ENCODE measurements around the gene PPP2R3A. TPM values are rescaled to one million over a fixed set of nuclear protein-coding genes. Genes with fewer than 3 reads are reported as not detected.
"Not testable (repeated sequence)": the region's sequence is repeated elsewhere in the genome, so short reads cannot be mapped to it uniquely, and the experiment has no call there.

PPP2R3A gene
- total RNA-seq, 2 experiments from 2014 or later: 0.05 to 0.21 TPM

GRCh38 chr3:136177876-136178275, 212.3 kb downstream of the PPP2R3A start:
- H3K9me3 Mint-ChIP-seq (ENCODE audit: insufficient read depth): no peaks in the 10 kb centered on the region
- DNase-seq (no peak), ATAC-seq (no peak)
- no peaks in the 10 kb centered on the region for H3K27me3 Mint-ChIP-seq (ENCODE audit: low read depth)
- H3K27ac Mint-ChIP-seq: no peak overlapping the region
- no peak overlapping the region for H3K4me3 Mint-ChIP-seq
- H3K4me1 Mint-ChIP-seq (ENCODE audit: low read depth): peaks cover 34% of the 10 kb centered on the region
- H3K36me3 Mint-ChIP-seq (ENCODE audit: low read depth): peaks cover 15% of the 10 kb centered on the region
- CTCF ChIA-PET: no interaction called here
- POLR2A ChIA-PET: no interaction called here

GRCh38 chr3:136181741-136182140, 216.2 kb downstream of the PPP2R3A start:
- Mint-ChIP-seq H3K4me3 (no peak overlapping the region), H3K27me3 (ENCODE audit: low read depth) (no peaks in the 10 kb centered on the region), H3K9me3 (ENCODE audit: insufficient read depth) (no peaks in the 10 kb centered on the region), H3K27ac (no peak overlapping the region), H3K4me1 (ENCODE audit: low read depth) (peaks cover 49% of the 10 kb centered on the region), H3K36me3 (ENCODE audit: low read depth) (peaks cover 14% of the 10 kb centered on the region)
- ChIA-PET POLR2A (interaction anchor here (1.4 kb wide), 1 partner anchor 571 kb away, joined by 3 read pairs; the partner anchor contains the start of gene STAG1), CTCF (interaction anchor here (0.9 to 2.1 kb wide), 2 partner anchors 9 to 106 kb away, joined by 3 to 4 read pairs; no protein-coding TSS in a partner anchor)
- ATAC-seq (no peak), DNase-seq (no peak)

GRCh38 chr3:136184703-136185102, 219.2 kb downstream of the PPP2R3A start:
- CTCF ChIA-PET: no interaction called here
- POLR2A ChIA-PET: no interaction called here
- H3K27ac Mint-ChIP-seq: no peak overlapping the region
- no peak for ATAC-seq
- no peak for DNase-seq
- no peak overlapping the region for H3K4me3 Mint-ChIP-seq
- H3K4me1 Mint-ChIP-seq (ENCODE audit: low read depth): peaks cover 68% of the 10 kb centered on the region
- no peaks in the 10 kb centered on the region for H3K27me3 Mint-ChIP-seq (ENCODE audit: low read depth)
- H3K36me3 Mint-ChIP-seq (ENCODE audit: low read depth): peaks cover 19% of the 10 kb centered on the region
- H3K9me3 Mint-ChIP-seq (ENCODE audit: insufficient read depth): no peaks in the 10 kb centered on the region

GRCh38 chr3:136186344-136186743, 220.8 kb downstream of the PPP2R3A start:
- CTCF ChIA-PET: interaction anchor here (1.0 to 1.3 kb wide), 2 partner anchors 10 to 566 kb away, joined by 3 read pairs; partner anchors contain the start of genes MSL2 and STAG1
- ATAC-seq (peak; percentile 73), DNase-seq (peak; percentile 49)
- Mint-ChIP-seq H3K4me1 (ENCODE audit: low read depth) (peaks cover 76% of the 10 kb centered on the region), H3K27me3 (ENCODE audit: low read depth) (no peaks in the 10 kb centered on the region), H3K4me3 (no peak overlapping the region), H3K27ac (peak overlapping the region; percentile 37), H3K36me3 (ENCODE audit: low read depth) (peaks cover 31% of the 10 kb centered on the region), H3K9me3 (ENCODE audit: insufficient read depth) (no peaks in the 10 kb centered on the region)
- POLR2A ChIA-PET: interaction anchor here (0.6 to 1.8 kb wide), 3 partner anchors 9 to 1666 kb away, joined by 3 to 6 read pairs (median 3); partner anchors contain the start of gene MSL2

GRCh38 chr3:136186846-136187245, 221.3 kb downstream of the PPP2R3A start:
- DNase-seq (no peak), ATAC-seq (no peak)
- ChIA-PET POLR2A (interaction anchor here (0.6 to 1.8 kb wide), 3 partner anchors 8 to 1667 kb away, joined by 3 to 6 read pairs (median 3); partner anchors contain the start of gene MSL2), CTCF (interaction anchor here (1.3 to 1.5 kb wide), 2 partner anchors 9 to 566 kb away, joined by 3 read pairs; partner anchors contain the start of genes MSL2 and STAG1)
- no peaks in the 10 kb centered on the region for H3K9me3 Mint-ChIP-seq (ENCODE audit: insufficient read depth)
- H3K27me3 Mint-ChIP-seq (ENCODE audit: low read depth): no peaks in the 10 kb centered on the region
- H3K36me3 Mint-ChIP-seq (ENCODE audit: low read depth): peaks cover 36% of the 10 kb centered on the region
- H3K4me3 Mint-ChIP-seq: no peak overlapping the region
- peaks cover 79% of the 10 kb centered on the region for H3K4me1 Mint-ChIP-seq (ENCODE audit: low read depth)
- no peak overlapping the region for H3K27ac Mint-ChIP-seq

- H3K4me1 Mint-ChIP-seq (ENCODE audit: low read depth): peaks cover 74% of the 10 kb centered on the region
- peaks cover 43% of the 10 kb centered on the region for H3K36me3 Mint-ChIP-seq (ENCODE audit: low read depth)
- ATAC-seq (no peak), DNase-seq (no peak)
- no peaks in the 10 kb centered on the region for H3K9me3 Mint-ChIP-seq (ENCODE audit: insufficient read depth)
- CTCF ChIA-PET: interaction anchor here (0.7 to 1.5 kb wide), 3 partner anchors 9 to 565 kb away, joined by 3 to 4 read pairs (median 4); partner anchors contain the start of gene STAG1
- no peaks in the 10 kb centered on the region for H3K27me3 Mint-ChIP-seq (ENCODE audit: low read depth)
- H3K4me3 Mint-ChIP-seq: no peak overlapping the region
- no peak overlapping the region for H3K27ac Mint-ChIP-seq
- POLR2A ChIA-PET: interaction anchor here (1.4 kb wide), 1 partner anchor 565 kb away, joined by 4 read pairs; the partner anchor contains the start of gene STAG1
Observed at GRCh38 chr3:136187868-136188267, 222.3 kb downstream of the PPP2R3A start.

GRCh38 chr3:136189043-136189442, 223.5 kb downstream of the PPP2R3A start:
- H3K27ac Mint-ChIP-seq: no peak overlapping the region
- ChIA-PET POLR2A (no interaction called here), CTCF (interaction anchor here (1.4 kb wide), 1 partner anchor 564 kb away, joined by 5 read pairs; the partner anchor contains the start of gene STAG1)

GRCh38 chr3:136189859-136190617, 224.5 kb downstream of the PPP2R3A start:
- POLR2A ChIA-PET: no interaction called here
- Mint-ChIP-seq H3K27me3 (ENCODE audit: low read depth) (no peaks in the 10 kb centered on the region), H3K36me3 (ENCODE audit: low read depth) (peaks cover 57% of the 10 kb centered on the region)

More at GRCh38 chr3:136189043-136189442, 223.5 kb downstream of the PPP2R3A start:
- ATAC-seq (no peak), DNase-seq (no peak)
- Mint-ChIP-seq H3K27me3 (ENCODE audit: low read depth) (no peaks in the 10 kb centered on the region), H3K36me3 (ENCODE audit: low read depth) (peaks cover 47% of the 10 kb centered on the region), H3K4me3 (no peak overlapping the region), H3K4me1 (ENCODE audit: low read depth) (peaks cover 65% of the 10 kb centered on the region), H3K9me3 (ENCODE audit: insufficient read depth) (no peaks in the 10 kb centered on the region)

GRCh38 chr3:136192195-136192594, 226.7 kb downstream of the PPP2R3A start:
- H3K36me3 Mint-ChIP-seq (ENCODE audit: low read depth): peaks cover 58% of the 10 kb centered on the region
- H3K27me3 Mint-ChIP-seq (ENCODE audit: low read depth); ATAC-seq; DNase-seq; H3K9me3 Mint-ChIP-seq (ENCODE audit: insufficient read depth); POLR2A ChIA-PET: not testable (repeated sequence)
- H3K4me3 Mint-ChIP-seq: peak overlapping the region; percentile 92
- H3K27ac Mint-ChIP-seq: peak overlapping the region; percentile 72
- CTCF ChIA-PET: interaction anchor here (0.8 to 1.1 kb wide), 2 partner anchors 9 to 560 kb away, joined by 3 to 6 read pairs; partner anchors contain the start of gene STAG1
- H3K4me1 Mint-ChIP-seq (ENCODE audit: low read depth): peaks cover 47% of the 10 kb centered on the region

More at GRCh38 chr3:136189859-136190617, 224.5 kb downstream of the PPP2R3A start:
- Mint-ChIP-seq H3K9me3 (ENCODE audit: insufficient read depth) (no peaks in the 10 kb centered on the region), H3K4me1 (ENCODE audit: low read depth) (peaks cover 59% of the 10 kb centered on the region), H3K4me3 (peak overlapping the region; percentile 92), H3K27ac (no peak overlapping the region)
- no peak for DNase-seq
- no peak for ATAC-seq
- CTCF ChIA-PET: interaction anchor here (1.4 kb wide), 1 partner anchor 563 kb away, joined by 5 read pairs; the partner anchor contains the start of gene STAG1

GRCh38 chr3:136192831-136193230, 227.3 kb downstream of the PPP2R3A start:
- ATAC-seq: no peak
- Mint-ChIP-seq H3K9me3 (ENCODE audit: insufficient read depth) (no peaks in the 10 kb centered on the region), H3K27ac (peak overlapping the region; percentile 72), H3K4me3 (peak overlapping the region; percentile 92), H3K4me1 (ENCODE audit: low read depth) (peaks cover 48% of the 10 kb centered on the region), H3K27me3 (ENCODE audit: low read depth) (no peaks in the 10 kb centered on the region), H3K36me3 (ENCODE audit: low read depth) (peaks cover 60% of the 10 kb centered on the region)
- ChIA-PET POLR2A (interaction anchor here (0.7 kb wide), 1 partner anchor 19 kb away, joined by 3 read pairs; no protein-coding TSS in a partner anchor), CTCF (interaction anchor here (0.8 to 1.1 kb wide), 3 partner anchors 8 to 560 kb away, joined by 3 to 6 read pairs (median 3); partner anchors contain the start of gene STAG1)
- DNase-seq: no peak

GRCh38 chr3:136193278-136194054, 227.9 kb downstream of the PPP2R3A start:
- POLR2A ChIA-PET: interaction anchor here (0.6 to 4.9 kb wide), 5 partner anchors 20 to 753 kb away, joined by 3 to 57 read pairs (median 4); partner anchors contain the start of gene STAG1

More at GRCh38 chr3:136193278-136194054, 227.9 kb downstream of the PPP2R3A start:
- H3K36me3 Mint-ChIP-seq (ENCODE audit: low read depth): peaks cover 60% of the 10 kb centered on the region
- peak overlapping the region; percentile 92 for H3K4me3 Mint-ChIP-seq
- peak; percentile 31 for DNase-seq
- CTCF ChIA-PET: interaction anchor here (0.8 to 1.1 kb wide), 3 partner anchors 8 to 559 kb away, joined by 3 to 6 read pairs (median 3); partner anchors contain the start of gene STAG1
- H3K27me3 Mint-ChIP-seq (ENCODE audit: low read depth): no peaks in the 10 kb centered on the region
- H3K9me3 Mint-ChIP-seq (ENCODE audit: insufficient read depth): no peaks in the 10 kb centered on the region
- no peak for ATAC-seq
- peak overlapping the region; percentile 95 for H3K27ac Mint-ChIP-seq
- H3K4me1 Mint-ChIP-seq (ENCODE audit: low read depth): peaks cover 47% of the 10 kb centered on the region

Measured in activated CD8-positive, alpha-beta T cell treated with anti-CD3 and anti-CD28 coated beads, Interleukin-2, amount 10 ng/mL, durations not matched to agents 7 days and 5 days (primary cell).